HG03095 (cell line): ENCODE data around the gene TMEM109.

Experiments
- ATAC-seq: cut with Tn5 transposase; IDR thresholded peaks from one replicate; pipeline ENCODE4 v1.9.1; 2021; ENCODE audit warnings: moderate library complexity; ENCODE audit not compliant: unreplicated experiment

The TMEM109 gene

DNA sequence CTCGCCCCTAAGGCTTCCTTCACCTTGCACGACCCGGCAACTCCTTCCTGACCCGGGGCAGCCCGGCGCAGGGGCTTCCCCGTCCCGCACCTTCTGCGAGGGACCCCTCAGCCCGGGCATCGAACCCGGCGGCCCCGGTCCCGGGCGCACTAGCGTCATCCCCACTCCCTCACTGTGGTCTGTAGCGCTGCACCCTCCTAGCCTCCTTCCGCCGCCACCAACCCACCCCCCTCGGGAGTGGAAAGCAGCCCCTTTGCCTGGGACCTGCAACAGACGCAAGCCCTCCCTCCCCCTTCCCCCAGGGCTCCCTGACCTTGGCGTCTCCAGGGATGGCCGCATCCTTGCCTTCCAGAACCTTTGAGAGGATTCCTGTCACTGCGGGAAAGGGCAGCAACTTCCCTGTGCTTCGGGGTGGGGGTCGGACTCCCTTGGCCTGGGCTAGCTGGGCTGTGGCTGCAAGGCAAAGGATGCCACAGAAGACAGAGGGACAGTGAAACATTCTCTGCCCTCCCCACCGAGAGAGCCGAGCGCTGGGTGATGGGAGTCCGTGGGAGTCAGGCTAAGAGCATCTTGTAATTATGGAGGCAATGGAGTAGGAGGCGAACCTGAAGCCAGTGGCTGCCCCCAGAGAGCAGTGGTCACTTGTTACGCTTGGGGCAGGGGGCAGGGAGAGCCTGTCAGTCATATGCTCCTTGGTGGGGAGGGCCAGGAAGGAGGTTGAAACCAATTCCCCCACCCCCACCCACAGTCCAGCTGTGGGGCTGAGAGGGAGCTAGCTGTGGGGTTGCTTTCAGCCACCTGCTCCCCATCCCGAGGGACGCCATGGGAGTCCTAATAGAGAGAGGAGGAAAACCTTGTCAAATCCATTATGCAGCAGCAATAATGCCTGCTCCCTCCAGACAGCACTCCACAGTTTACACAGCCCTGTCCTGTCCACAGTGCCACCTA is 11.2 kb downstream of the TMEM109 start:
- no peak for ATAC-seq

DNA sequence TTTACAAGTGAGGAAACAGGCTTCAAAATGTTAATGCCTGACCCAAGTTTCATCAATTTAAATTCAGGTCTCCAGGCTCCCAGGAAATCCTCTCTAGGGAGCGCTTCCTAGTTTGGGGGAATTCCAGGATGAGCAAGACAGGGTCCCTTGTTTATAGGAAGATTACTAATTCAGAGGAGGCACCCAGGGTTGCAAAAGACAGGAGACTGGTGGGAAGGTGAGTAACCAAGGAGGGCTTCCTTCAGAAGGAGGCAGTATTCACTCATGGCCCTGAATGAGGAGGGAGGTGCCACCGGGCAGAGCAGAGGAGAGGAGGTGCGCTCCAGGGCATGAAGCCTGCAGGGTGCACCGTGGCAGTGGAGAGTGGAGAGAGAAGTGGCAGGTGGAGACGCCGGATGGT is 11.9 kb downstream of the TMEM109 start:
- no peak for ATAC-seq

DNA sequence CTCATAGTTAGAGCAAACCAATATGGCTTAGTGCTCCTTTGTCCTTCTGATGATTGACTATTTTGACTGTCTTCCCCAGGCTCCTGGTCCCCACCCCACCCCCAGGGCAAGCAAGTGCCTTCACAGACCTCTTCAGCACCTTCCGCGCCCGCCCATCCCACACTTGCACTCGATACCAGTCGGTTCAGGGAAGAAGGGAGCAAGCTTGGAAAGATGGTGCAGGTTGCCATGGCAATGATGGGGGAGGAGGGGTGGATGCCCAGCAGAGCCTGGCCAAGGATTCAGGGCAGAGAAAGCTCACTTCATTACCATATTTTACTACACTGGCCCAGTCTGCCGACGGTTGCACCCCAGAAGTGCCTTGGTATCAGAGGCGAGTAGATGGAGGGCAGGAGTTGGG is 12.5 kb downstream of the TMEM109 start:
- no peak for ATAC-seq

DNA sequence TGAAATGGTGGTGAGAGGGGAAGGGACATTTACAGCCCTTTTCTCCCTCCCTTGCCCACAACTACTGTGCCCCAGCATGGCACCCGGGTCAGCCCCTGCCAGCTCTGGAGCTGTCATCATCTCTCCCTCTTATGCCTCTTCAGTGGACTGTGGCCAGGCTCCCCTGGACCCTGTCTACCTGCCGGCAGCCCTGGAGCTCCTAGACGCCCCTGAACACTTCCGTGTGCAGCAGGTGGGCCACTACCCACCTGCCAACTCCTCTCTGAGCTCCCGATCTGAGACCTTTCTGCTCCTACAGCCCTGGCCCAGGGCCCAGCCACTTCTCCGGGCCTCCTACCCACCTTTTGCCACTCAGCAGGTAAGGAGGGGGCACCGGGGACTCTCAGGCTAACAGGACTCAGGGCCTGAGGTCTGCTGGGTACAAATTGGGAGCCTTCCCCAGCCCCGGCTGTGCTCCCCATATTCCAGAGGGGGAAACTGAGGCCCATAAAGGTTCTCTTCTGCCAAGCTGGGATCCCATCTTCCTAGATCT is 13.2 kb downstream of the TMEM109 start:
- no peak for ATAC-seq

DNA sequence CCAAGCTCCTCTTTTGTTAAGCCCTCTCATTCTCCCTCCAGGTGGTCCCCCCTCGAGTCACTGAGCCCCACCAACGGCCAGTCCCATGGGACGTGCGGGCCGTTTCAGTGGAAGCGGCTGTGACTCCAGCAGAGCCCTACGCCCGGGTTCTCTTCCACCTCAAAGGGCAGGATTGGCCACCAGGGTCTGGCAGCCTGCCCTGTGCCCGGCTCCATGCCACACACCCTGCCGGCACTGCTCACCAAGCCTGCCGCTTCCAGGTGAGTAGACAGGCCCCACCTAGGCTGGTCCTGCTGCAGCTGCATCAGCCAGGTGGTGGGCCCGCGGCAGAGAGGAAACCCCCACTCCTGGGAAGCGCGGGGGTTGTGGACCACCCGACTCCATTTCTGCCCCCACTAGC is 13.6 kb downstream of the TMEM109 start:
- ATAC-seq = no peak

DNA sequence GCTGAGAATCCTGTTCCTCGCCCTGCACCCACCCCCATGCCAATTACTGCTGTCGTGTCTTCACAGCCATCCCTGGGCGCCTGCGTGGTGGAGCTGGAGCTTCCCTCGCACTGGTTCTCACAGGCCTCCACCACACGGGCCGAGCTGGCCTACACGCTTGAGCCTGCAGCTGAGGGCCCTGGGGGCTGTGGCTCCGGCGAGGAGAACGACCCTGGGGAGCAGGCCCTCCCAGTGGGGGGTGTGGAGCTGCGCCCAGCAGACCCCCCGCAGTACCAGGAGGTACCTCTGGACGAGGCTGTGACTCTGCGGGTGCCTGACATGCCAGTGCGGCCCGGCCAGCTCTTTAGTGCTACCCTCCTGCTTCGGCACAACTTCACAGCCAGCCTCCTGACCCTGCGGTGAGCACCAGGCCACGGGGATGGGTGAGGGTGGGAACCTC is 14.6 kb downstream of the TMEM109 start:
- ATAC-seq = no peak

DNA sequence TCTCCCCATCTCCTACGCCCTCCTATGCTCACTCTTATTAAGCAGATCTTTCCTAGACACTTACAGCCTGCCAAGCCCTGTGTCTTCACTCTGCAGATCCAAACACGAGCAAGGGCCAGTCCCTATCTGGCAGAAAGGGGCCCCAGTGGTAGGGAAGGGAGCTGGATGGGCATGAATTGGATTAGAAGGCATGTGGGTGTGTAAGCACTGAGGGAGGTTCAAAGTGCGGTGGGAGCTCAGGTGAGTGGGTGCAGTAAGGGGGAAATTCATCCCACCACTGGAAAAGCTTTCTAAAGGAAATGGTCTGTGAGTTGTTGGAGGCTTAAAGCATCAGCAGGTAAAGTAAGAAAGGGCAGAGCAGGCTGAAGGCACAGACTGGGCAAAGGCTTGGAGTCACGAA is 15.8 kb downstream of the TMEM109 start:
- ATAC-seq = no peak

DNA sequence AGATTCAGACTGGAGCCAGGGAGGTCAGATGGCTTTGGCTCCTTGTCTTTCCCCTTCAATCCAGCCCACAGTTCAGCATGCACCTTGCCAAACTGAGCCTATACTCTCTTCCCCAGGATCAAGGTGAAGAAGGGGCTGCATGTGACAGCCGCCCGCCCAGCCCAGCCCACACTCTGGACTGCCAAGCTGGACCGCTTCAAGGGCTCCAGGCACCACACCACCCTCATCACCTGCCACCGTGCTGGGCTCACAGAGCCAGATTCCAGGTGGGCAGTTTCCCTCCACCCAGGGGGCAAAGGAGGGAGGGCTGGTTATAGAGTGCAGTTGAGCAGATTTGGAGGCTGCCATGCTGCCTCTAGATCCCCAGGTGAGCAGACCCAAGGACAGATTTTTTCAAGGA is 16.4 kb downstream of the TMEM109 start:
- ATAC-seq = no peak

DNA sequence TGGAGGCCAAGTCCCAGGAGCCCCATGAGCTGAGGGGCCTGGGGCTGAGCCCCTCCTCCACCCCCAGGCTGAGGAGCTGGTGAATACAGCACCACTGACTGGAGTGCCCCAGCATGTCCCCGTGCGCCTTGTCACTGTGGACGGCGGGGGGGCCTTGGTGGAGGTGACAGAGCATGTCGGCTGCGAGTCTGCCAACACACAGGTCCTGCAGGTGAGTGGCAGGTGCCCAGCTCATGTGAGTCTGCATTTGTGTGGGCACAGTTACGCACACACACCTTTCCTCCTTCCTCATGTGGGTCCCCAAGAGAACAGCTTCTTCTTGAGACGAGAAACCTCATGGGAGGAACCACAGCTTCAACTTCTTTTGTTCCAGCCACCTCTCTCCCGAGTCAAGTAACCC is 18.0 kb downstream of the TMEM109 start:
- ATAC-seq = no peak

DNA sequence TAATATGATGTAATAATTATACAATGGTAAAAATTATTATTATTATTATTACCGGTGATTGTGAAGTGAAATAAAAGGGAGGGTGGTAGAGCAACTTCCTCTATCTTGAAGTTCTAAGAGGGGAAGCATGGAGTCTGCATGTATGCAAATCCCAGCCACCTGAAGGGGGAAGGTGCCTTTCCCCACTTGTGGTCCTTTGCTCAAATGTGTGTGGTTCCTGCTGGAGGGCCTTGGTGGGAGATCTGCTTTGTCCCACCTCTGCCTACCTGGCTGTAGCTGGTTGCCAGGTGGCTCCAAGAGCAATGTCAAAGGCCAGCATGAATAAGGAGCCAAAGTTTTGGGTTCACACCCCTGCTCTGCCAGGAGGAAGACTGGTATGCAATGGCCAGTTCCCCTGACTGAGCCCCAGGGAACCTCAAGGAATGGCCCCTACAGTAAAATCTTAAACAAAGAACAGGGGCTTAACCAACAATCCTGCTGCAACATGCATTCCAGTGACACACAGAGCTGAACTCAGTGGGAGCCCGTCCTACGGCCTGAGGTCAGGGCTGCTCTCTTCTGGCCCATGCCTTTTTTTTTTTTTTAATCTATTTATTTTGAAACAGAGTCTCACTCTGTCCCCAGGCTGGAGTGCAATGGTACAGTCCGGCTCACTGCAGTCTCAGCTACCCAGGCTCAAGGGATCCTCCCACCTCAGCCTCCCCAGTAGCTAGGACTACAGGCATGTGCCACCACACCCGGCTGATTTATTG is 18.8 kb downstream of the TMEM109 start:
- ATAC-seq = no peak

DNA sequence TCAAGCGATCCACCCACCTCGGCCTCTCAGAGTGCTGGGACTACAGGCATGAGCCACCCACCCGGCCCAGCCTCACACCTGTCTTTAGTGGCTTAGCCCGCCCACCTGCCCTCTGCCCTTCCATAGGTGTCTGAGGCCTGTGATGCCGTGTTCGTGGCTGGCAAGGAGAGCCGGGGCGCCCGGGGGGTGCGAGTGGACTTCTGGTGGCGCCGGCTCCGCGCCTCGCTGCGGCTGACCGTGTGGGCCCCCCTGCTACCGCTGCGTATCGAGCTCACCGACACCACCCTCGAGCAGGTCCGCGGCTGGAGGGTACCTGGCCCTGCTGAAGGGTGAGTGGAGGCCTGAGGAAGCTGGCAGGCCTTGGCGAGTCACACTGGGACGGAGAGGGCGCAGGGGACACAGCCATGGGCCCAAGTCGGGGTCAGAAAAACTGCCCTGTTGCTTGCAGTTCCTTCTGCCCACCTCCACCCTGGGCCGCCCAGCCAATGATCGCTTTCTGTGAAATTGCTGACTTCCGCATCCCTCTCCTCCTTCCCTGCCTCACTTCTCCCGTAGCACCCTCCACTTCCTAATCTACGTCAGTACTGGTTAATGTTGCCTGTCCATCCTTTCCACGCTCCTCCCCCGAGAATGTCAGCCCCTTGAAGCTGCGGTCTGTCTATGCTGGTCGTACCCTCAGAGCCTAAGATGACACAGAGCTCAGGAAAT is 19.6 kb downstream of the TMEM109 start:
- no peak for ATAC-seq

DNA sequence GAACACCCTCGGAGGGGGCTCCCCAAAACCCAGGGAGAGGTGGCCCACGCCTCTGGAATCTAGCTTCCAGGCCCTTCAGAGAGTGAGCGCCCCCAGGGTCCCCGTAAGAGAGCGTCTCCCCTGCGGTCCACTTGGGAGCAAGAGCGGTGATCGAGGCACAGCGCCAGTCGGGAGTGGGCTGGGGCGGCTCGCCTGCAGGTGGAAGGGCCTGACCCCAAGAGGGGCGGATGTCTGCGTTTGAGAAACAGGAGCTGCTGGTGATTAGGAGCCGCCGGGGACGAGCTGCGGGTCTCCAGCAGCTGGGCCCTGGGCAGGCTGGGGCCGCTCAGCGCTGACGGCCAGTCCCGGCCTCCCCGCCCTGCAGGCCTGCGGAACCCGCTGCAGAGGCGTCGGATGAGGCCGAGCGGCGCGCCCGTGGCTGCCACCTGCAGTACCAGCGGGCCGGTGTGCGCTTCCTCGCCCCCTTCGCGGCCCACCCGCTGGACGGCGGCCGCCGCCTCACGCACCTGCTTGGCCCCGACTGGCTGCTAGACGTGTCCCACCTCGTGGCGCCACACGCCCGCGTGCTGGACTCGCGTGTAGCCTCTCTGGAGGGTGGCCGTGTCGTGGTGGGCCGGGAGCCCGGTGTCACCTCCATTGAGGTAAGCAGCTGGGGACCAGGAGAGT is 20.3 kb downstream of the TMEM109 start:
- no peak for ATAC-seq

DNA sequence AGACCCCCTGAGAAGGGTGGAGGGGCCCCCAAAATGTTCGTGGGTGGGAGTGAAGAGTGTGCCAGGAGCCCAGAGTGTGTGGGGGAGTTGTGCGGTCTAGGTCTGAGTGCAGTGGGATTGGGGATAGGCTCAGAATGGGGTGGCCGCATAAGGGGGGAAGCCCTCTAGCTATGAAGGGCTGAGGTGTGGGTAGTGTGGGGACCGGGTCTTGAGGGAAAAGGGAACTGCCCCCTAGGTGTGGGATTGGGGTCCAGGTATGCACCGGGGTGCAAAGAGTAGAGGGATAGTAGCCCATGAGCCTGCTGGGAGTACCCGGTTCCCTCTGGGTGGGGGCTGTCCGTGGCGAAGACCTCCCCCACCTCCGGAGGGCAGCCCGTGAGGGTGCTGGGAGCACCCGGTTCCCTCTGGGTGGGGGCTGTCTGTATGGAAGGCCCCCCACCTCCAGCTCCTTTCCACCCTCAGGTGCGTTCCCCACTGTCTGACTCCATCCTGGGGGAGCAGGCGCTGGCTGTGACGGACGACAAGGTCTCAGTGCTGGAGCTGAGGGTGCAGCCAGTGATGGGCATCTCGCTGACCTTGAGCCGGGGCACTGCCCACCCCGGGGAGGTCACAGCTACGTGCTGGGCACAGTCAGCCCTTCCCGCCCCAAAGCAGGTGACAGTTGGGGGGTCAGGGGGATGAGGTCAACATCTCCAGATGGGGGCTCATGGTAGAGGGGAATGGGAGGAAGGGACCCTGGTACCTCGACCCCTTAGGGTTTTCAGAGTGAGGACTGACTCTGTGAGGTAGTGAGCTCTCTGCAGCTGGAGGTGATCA is 21.0 kb downstream of the TMEM109 start:
- no peak for ATAC-seq

DNA sequence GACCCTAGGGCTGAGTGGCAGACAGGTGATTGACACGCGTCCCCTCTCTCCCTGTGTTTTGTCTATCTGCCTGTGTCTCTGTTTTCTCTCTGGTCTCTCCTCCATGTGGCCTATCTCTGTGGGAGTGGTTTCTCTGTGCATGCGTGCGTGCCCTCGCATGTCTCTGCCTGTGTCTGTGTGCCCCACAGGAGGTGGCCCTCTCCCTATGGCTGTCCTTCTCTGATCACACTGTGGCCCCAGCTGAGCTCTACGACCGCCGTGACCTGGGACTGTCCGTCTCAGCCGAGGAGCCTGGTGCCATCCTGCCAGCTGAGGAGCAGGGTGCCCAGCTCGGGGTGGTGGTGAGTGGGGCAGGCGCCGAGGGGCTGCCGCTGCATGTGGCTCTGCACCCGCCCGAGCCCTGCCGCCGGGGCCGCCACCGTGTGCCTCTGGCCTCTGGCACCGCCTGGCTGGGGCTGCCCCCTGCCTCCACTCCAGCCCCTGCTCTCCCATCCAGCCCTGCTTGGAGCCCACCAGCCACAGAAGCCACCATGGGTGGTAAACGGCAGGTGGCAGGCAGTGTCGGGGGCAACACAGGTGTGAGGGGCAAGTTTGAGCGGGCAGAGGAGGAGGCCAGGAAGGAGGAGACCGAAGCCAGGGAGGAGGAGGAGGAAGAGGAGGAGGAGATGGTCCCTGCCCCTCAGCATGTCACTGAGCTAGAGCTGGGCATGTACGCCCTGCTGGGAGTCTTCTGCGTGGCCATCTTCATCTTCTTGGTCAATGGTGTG is 21.9 kb downstream of the TMEM109 start:
- no peak for ATAC-seq

DNA sequence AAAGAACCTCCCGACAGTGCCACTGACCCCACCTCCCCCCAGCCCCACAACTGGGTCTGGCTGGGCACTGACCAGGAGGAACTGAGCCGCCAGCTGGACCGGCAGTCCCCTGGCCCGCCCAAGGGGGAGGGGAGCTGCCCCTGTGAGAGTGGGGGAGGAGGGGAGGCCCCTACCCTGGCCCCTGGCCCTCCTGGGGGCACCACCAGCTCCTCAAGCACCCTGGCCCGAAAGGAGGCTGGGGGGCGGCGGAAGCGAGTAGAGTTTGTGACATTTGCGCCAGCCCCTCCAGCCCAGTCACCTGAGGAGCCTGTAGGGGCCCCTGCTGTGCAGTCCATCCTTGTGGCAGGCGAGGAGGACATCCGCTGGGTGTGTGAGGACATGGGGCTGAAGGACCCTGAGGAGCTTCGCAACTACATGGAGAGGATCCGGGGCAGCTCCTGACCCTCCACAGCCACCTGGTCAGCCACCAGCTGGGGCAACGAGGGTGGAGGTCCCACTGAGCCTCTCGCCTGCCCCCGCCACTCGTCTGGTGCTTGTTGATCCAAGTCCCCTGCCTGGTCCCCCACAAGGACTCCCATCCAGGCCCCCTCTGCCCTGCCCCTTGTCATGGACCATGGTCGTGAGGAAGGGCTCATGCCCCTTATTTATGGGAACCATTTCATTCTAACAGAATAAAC is 22.6 kb downstream of the TMEM109 start:
- ATAC-seq = no peak

DNA sequence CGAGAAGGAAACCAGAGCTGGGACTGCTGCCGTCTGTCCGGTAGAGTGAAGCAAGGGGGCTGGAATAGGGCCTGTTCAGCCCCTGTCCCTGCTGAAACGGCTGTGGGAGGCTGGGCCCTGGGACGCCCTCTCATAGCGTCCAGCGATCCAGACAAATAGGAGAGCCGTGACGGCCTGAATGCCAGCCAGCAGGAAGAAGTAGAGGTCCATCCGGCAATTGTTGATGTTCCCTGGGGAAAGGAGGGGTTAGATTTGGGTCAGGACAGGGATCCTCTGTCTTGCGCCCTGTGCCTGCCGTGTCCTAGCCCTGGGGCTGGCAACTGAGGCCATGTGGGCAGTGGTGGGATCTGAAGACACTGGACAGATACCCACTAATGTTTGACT is 23.2 kb downstream of the TMEM109 start:
- no peak for ATAC-seq

DNA sequence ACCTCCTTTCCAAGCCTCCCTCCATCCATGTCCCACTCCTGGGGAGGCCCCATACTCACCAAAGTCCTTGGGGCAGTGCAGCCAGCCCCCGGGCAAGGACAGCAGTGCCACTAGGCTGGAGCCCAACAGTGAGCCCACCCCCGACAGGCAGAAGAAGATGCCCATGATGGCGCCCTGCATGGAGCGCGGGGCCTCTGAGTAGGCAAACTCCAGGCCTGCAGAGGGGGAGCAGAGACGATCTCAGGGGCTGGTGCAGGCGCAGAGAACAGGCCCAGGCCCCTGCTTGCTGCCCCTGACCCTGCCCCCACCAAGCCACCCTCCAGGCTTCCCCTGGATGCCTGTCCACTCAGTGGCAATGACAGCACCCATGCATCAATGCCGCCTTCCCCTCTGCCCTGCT is 23.9 kb downstream of the TMEM109 start:
- ATAC-seq = no peak

DNA sequence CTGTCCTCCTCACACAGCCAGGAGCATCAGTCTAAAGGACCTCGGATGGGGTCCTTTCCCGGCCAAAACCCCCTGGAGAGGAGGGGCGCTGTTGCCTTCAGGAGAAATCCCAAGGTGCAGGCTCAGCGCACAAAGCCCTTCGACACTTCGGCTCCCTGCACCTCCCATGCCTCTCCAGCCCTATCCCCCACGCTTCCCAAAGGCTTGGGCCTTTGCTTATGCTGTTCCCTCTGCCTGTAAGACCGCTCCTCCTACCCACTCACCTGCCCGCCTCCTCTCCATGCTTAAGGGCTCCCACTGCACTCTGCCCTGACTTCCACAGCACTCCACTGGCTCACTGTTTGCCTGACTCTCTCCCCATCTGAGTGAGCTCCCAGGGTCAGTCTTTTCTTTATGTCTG is 24.5 kb downstream of the TMEM109 start:
- ATAC-seq = no peak

DNA sequence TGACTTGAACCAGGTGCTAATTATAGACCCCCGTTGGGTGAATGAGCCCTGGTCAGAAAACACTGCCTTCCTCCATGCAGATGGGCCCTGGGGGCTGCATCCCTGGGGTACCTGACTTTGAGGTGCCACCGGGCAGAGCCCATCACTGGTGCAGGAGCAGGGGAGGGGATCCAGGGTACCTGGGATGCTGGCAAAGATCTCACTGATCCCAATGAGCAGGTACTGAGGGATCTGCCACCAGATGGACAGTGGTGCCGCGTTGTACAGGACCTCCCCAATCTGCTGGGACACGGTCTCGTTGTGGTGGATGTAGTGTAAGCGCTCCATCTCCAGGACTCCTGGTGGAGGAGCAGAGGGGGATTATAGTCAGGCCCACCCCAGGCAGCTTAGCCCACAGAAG is 25.3 kb downstream of the TMEM109 start:
- no peak for ATAC-seq
